NCI-H146 treated with DMSO at 0.1 percent for 48 hours (cell line): ENCODE measurements around the gene DACT1.

ENCODE experiments used
- DNase-seq: peaks from one replicate; lab custom pipeline; 2025; ENCODE audit not compliant: unreplicated experiment; lab: John Stamatoyannopoulos, UW

Gene DACT1

GRCh38 chr14:58636129-58636528 lies 1.6 kb upstream of the DACT1 start:
- no peak for DNase-seq

- no peak for DNase-seq
Measured at GRCh38 chr14:58637040-58637390, 747 bp upstream of the DACT1 start.

- no peak for DNase-seq
Measured at GRCh38 chr14:58638231-58639197, 752 bp downstream of the DACT1 start.

GRCh38 chr14:58639198-58639565 lies 1.4 kb downstream of the DACT1 start:
- no peak for DNase-seq

GRCh38 chr14:58639842-58640484 lies 2.2 kb downstream of the DACT1 start:
- DNase-seq: peak; percentile 40

- DNase-seq: no peak
Measured at GRCh38 chr14:58640959-58641358, 3.2 kb downstream of the DACT1 start.

GRCh38 chr14:58641509-58641908 lies 3.7 kb downstream of the DACT1 start:
- no peak for DNase-seq

- DNase-seq: no peak
Measured at GRCh38 chr14:58643366-58643765, 5.6 kb downstream of the DACT1 start.

GRCh38 chr14:58645641-58646040 lies 7.9 kb downstream of the DACT1 start:
- DNase-seq: no peak

- DNase-seq: no peak
Measured at GRCh38 chr14:58646479-58646878, 8.7 kb downstream of the DACT1 start.

- DNase-seq: no peak
Measured at GRCh38 chr14:58647777-58648176, 10.0 kb downstream of the DACT1 start.

GRCh38 chr14:58650857-58651256 lies 13.1 kb downstream of the DACT1 start:
- no peak for DNase-seq

GRCh38 chr14:58656671-58657411 lies 19.1 kb downstream of the DACT1 start:
- peak; percentile 43 for DNase-seq

GRCh38 chr14:58659061-58659460 lies 21.3 kb downstream of the DACT1 start:
- no peak for DNase-seq

GRCh38 chr14:58659846-58660245 lies 22.1 kb downstream of the DACT1 start:
- no peak for DNase-seq

- DNase-seq: no peak
Measured at GRCh38 chr14:58660407-58660806, 22.6 kb downstream of the DACT1 start.

GRCh38 chr14:58662018-58662417 lies 24.3 kb downstream of the DACT1 start:
- no peak for DNase-seq

GRCh38 chr14:58662759-58663158 lies 25.0 kb downstream of the DACT1 start:
- no peak for DNase-seq

- DNase-seq: peak; percentile 83
Measured at GRCh38 chr14:58663494-58664111, 25.8 kb downstream of the DACT1 start.

- no peak for DNase-seq
Measured at GRCh38 chr14:58665773-58666500, 28.2 kb downstream of the DACT1 start.

GRCh38 chr14:58666737-58667136 lies 29.0 kb downstream of the DACT1 start:
- no peak for DNase-seq
